PC-3 (cell line): Measurements from ENCODE around the gene CDH26. TPM values are rescaled to one million over a fixed set of nuclear protein-coding genes. Genes with fewer than 3 reads are reported as not detected.

Experiments used
- ATAC-seq: fragments of 200-7000 bp; cut with Tn5 transposase; 2 replicates; pipeline ENCODE4 v1.9.1; 2020; ENCODE audit warnings: mild to moderate bottlenecking, moderate library complexity
- BruUV-seq: library from RNA; stranded (reverse); fragments of 400-500 nt; replicated peaks from 2 replicates; lab custom pipeline; 2021; lab: Mats Ljungman, UMichigan
- CTCF ChIA-PET: fragments of 300-600 bp; sonication (Branson Sonifier 250); formaldehyde crosslinking; loops from one replicate; lab custom pipeline; 2022; ENCODE audit warnings: antibody characterized with exemption; lab: Charles Lee
- POLR2A ChIA-PET: fragments of 300-600 bp; sonication (Branson Sonifier 250); formaldehyde crosslinking; loops from one replicate; lab custom pipeline; 2022; ENCODE audit warnings: antibody characterized with exemption; ENCODE audit not compliant: unreplicated experiment; lab: Charles Lee
- DNase-seq: peaks from one replicate; pipeline ENCODE4 v3.0.0-alpha.2; 2015
- H2AFZ ChIP-seq: fragments of 300-600 bp; sonication (generic); 2 replicates; pipeline ENCODE4 v1.6.0; 2016; ENCODE audit warnings: antibody characterized with exemption, low read length
- H3F3A ChIP-seq: fragments of 300-600 bp; sonication (generic); one replicate; pipeline ENCODE4 v1.6.0; 2017; ENCODE audit warnings: antibody characterized with exemption, low read length, control low read depth, mild to moderate bottlenecking; ENCODE audit not compliant: unreplicated experiment
- H3K27ac ChIP-seq: fragments of 300-600 bp; sonication (generic); 2 replicates; pipeline ENCODE4 v1.5.1; 2016; ENCODE audit warnings: mild to moderate bottlenecking, low read length
- H3K27me3 ChIP-seq: fragments of 300-600 bp; sonication (generic); 2 replicates; pipeline ENCODE4 v1.6.1; 2016; ENCODE audit warnings: low read length, mixed read lengths
- H3K36me3 ChIP-seq: fragments of 300-600 bp; sonication (generic); 2 replicates; pipeline ENCODE4 v1.6.1; 2016; ENCODE audit warnings: low read depth, mixed run types, low read length, mixed read lengths
- H3K4me1 ChIP-seq: fragments of 300-600 bp; sonication (generic); 2 replicates; pipeline ENCODE4 v1.5.1; 2016; ENCODE audit warnings: low read length; ENCODE audit not compliant: insufficient read depth
- H3K4me2 ChIP-seq: fragments of 300-600 bp; sonication (generic); 2 replicates; pipeline ENCODE4 v1.6.0; 2016; ENCODE audit warnings: low read length
- H3K4me3 ChIP-seq: fragments of 300-600 bp; sonication (generic); 2 replicates; pipeline ENCODE4 v1.5.1; 2016; ENCODE audit warnings: mild to moderate bottlenecking, low read length, mixed read lengths
- H3K79me2 ChIP-seq: fragments of 300-600 bp; sonication (generic); 2 replicates; pipeline ENCODE4 v1.6.1; 2017; ENCODE audit warnings: low read length, mixed read lengths
- H3K9ac ChIP-seq: fragments of 300-600 bp; sonication (generic); 2 replicates; pipeline ENCODE4 v1.6.0; 2016; ENCODE audit warnings: mild to moderate bottlenecking, low read length
- H3K9me2 ChIP-seq: fragments of 300-600 bp; sonication (generic); replicated peaks from 2 replicates; pipeline ENCODE4 v1.6.1; 2016; ENCODE audit warnings: mixed run types, low read length, mixed read lengths
- H3K9me3 ChIP-seq: fragments of 300-600 bp; sonication (generic); 2 replicates; pipeline ENCODE4 v1.6.1; 2016; ENCODE audit warnings: low read length, mixed read lengths
- H4K20me1 ChIP-seq: fragments of 300-600 bp; sonication (generic); 2 replicates; pipeline ENCODE4 v1.6.1; 2016; ENCODE audit warnings: low read length, mixed read lengths
- CTCF ChIP-seq: fragments of 300-600 bp; sonication (generic); conservative IDR thresholded peaks from 2 replicates; pipeline ENCODE4 v1.5.1; 2017; ENCODE audit warnings: antibody characterized with exemption, low read depth, mild to moderate bottlenecking, low read length
- EZH2 ChIP-seq: fragments of 300-600 bp; sonication (generic); IDR thresholded peaks from one replicate; pipeline ENCODE4 v1.6.1; 2017; ENCODE audit warnings: antibody characterized with exemption, mild to moderate bottlenecking, low read length; ENCODE audit not compliant: unreplicated experiment
- EZH2phosphoT487 ChIP-seq: fragments of 300-600 bp; sonication (generic); IDR thresholded peaks from 2 replicates; pipeline ENCODE4 v1.6.1; 2018; ENCODE audit warnings: mild to moderate bottlenecking, antibody characterized with exemption, low read length, borderline replicate concordance
- intact Hi-C: fragments of 100-400 bp; cut with micrococcal nuclease; formaldehyde crosslinking; loops from 2 replicates; pipeline ENCODE4 v1.9.0; 2023
- total RNA-seq: library from RNA; depleted of rRNA; stranded (reverse); fragments of >200 nt; gene quantifications from 2 replicates; pipeline ENCODE4 v1.2.3, GENCODE V29; 2014

The CDH26 gene
- total RNA-seq, 1 experiment from 2014 or later: 1.2 TPM

GRCh38 chr20:60046860-60047259, 88.6 kb downstream of the CDH26 start:
- POLR2A ChIA-PET: no interaction called here

GRCh38 chr20:60048634-60049521, 90.7 kb downstream of the CDH26 start:
- Histone ChIP-seq H3K4me2 (no peak overlapping the region), H3K4me1 (peaks cover 10% of the 10 kb centered on the region), H3F3A (no peaks in the 10 kb centered on the region), H3K79me2 (no peaks in the 10 kb centered on the region), H3K36me3 (no peaks in the 10 kb centered on the region), H3K9me3 (no peaks in the 10 kb centered on the region), H3K9me2 (no peaks in the 10 kb centered on the region), H3K4me3 (no peak overlapping the region), H4K20me1 (no peaks in the 10 kb centered on the region), H3K9ac (no peak overlapping the region), H3K27me3 (peaks cover 22% of the 10 kb centered on the region), H2AFZ (no peak overlapping the region), H3K27ac (no peak overlapping the region)
- TF ChIP-seq CTCF: no peak
- TF ChIP-seq EZH2: no peak
- TF ChIP-seq EZH2phosphoT487: no peak
- DNase-seq (no peak), ATAC-seq (no peak)
- no TSS peak for BruUV-seq
- POLR2A ChIA-PET: interaction anchor here (0.6 kb wide), 1 partner anchor 72 kb away, joined by 5 read pairs; no protein-coding TSS in a partner anchor
- intact Hi-C loops: no loop called here
- CTCF ChIA-PET: no interaction called here

More at GRCh38 chr20:60046860-60047259, 88.6 kb downstream of the CDH26 start:
- H3K9me3 ChIP-seq: no peaks in the 10 kb centered on the region
- no peak overlapping the region for H2AFZ ChIP-seq
- no peaks in the 10 kb centered on the region for H3K9me2 ChIP-seq
- TF ChIP-seq EZH2phosphoT487 (no peak), EZH2 (no peak), CTCF (no peak)
- ATAC-seq (no peak), DNase-seq (no peak)
- no peak overlapping the region for H3K27ac ChIP-seq
- intact Hi-C loops: no loop called here
- peaks cover 16% of the 10 kb centered on the region for H3K4me1 ChIP-seq
- H4K20me1 ChIP-seq: no peaks in the 10 kb centered on the region
- no peaks in the 10 kb centered on the region for H3F3A ChIP-seq
- peaks cover 2% of the 10 kb centered on the region for H3K27me3 ChIP-seq
- no TSS peak for BruUV-seq
- H3K4me3 ChIP-seq: no peak overlapping the region
- no peak overlapping the region for H3K9ac ChIP-seq
- no peak overlapping the region for H3K4me2 ChIP-seq
- H3K79me2 ChIP-seq: no peaks in the 10 kb centered on the region
- H3K36me3 ChIP-seq: no peaks in the 10 kb centered on the region
- CTCF ChIA-PET: no interaction called here

GRCh38 chr20:60049601-60050000, 91.4 kb downstream of the CDH26 start:
- Histone ChIP-seq H3K4me2 (no peak overlapping the region), H3K9ac (no peak overlapping the region), H3K79me2 (no peaks in the 10 kb centered on the region), H3K4me3 (no peak overlapping the region), H4K20me1 (no peaks in the 10 kb centered on the region), H3K9me2 (no peaks in the 10 kb centered on the region), H3K27me3 (peaks cover 24% of the 10 kb centered on the region), H3F3A (no peaks in the 10 kb centered on the region), H3K27ac (no peak overlapping the region), H3K4me1 (peaks cover 10% of the 10 kb centered on the region), H3K36me3 (no peaks in the 10 kb centered on the region), H3K9me3 (no peaks in the 10 kb centered on the region), H2AFZ (no peak overlapping the region)
- CTCF ChIA-PET: interaction anchor here (0.7 to 1.2 kb wide), 4 partner anchors 55 to 94 kb away, joined by 3 to 20 read pairs (median 4); no protein-coding TSS in a partner anchor
- BruUV-seq: no TSS peak
- DNase-seq (peak; percentile 36), ATAC-seq (peak; percentile 14)
- POLR2A ChIA-PET: no interaction called here
- intact Hi-C loops: no loop called here
- TF ChIP-seq EZH2 (no peak), CTCF (no peak), EZH2phosphoT487 (no peak)
